A549 (cell line): Measurements from ENCODE around the gene PPP5C. TPM values are rescaled to one million over a fixed set of nuclear protein-coding genes. Genes with fewer than 3 reads are reported as not detected.

Source experiments
- ATAC-seq, 2 experiments: fragments of 200-7000 bp in 1 of 2; fragments of >200 bp in 1 of 2; cut with Nextera tagmentation in 1 of 2; cut with Tn5 transposase in 1 of 2; 3 replicates each; pipeline versions ENCODE4 v1.8.0 to v1.9.1; 2018 to 2020; ENCODE audit warnings: mild to moderate bottlenecking in 1 of 2, moderate library complexity in 1 of 2
- CTCF ChIA-PET: fragments of 300-600 bp; sonication (Branson Sonifier 250); formaldehyde crosslinking; extraction: SDS; loops from one replicate; lab custom pipeline; 2021; ENCODE audit warnings: antibody characterized with exemption, inconsistent platforms; lab: Yijun Ruan, JAX
- POLR2A ChIA-PET: fragments of 350-600 bp; formaldehyde crosslinking; extraction: SDS; loops from one replicate; lab custom pipeline; 2021; ENCODE audit warnings: antibody characterized with exemption, inconsistent platforms; lab: Yijun Ruan, JAX
- DNase-seq, 2 experiments: peaks; one replicate each; pipeline versions ENCODE4 v3.0.0 to v3.0.0-alpha.2; 2011 to 2016; ENCODE audit warnings: low read depth in 1 of 2, low spot score in 1 of 2
- FAIRE-seq: peaks from 2 replicates; lab custom pipeline; 2011; peaks lifted over from hg19 to GRCh38; lab: Jason Lieb, UNC
- H3K27ac ChIP-seq, 2 experiments: fragments of >200 bp; sonication (Bioruptor Twin); formaldehyde crosslinking; 3 replicates each; pipeline ENCODE4 v1.5.1; 2016 to 2017
- H3K4me1 ChIP-seq: fragments of >200 bp; sonication (Bioruptor Twin); formaldehyde crosslinking; 3 replicates; pipeline ENCODE4 v1.6.1; 2016
- H3K4me2 ChIP-seq: fragments of >200 bp; sonication (Bioruptor Twin); formaldehyde crosslinking; 3 replicates; pipeline ENCODE4 v1.6.1; 2016
- H3K4me3 ChIP-seq: fragments of >200 bp; sonication (Bioruptor Twin); formaldehyde crosslinking; 3 replicates; pipeline ENCODE4 v1.5.1; 2016
- H3K9me3 ChIP-seq: fragments of >200 bp; sonication (Bioruptor Twin); formaldehyde crosslinking; 3 replicates; pipeline ENCODE4 v1.6.1; 2016
- CHD2 ChIP-seq: fragments of 150-350 bp; IDR thresholded peaks from 2 replicates; pipeline ENCODE4 v1.6.1; 2014; ENCODE audit warnings: low read length; ENCODE audit not compliant: partially characterized antibody
- EHF ChIP-seq: fragments of 250-450 bp; sonication (Bioruptor Pico); IDR thresholded peaks from 2 replicates; pipeline ENCODE4 v1.5.0; 2020; ENCODE audit warnings: mild to moderate bottlenecking
- EHMT2 ChIP-seq: fragments of 200-600 bp; sonication (generic); IDR thresholded peaks from 2 replicates; pipeline ENCODE4 v1.6.1; 2016; ENCODE audit warnings: antibody characterized with exemption, low read depth, mild to moderate bottlenecking, moderate library complexity
- GATA3 ChIP-seq: IDR thresholded peaks from 2 replicates; pipeline ENCODE4 v1.6.1; 2012; ENCODE audit warnings: borderline replicate concordance
- HDAC2 ChIP-seq: fragments of 200-600 bp; sonication (generic); IDR thresholded peaks from 2 replicates; pipeline ENCODE4 v1.6.1; 2016
- HOXA7 ChIP-seq: fragments of 250-450 bp; sonication (Bioruptor Pico); IDR thresholded peaks from 2 replicates; pipeline ENCODE4 v1.5.0; 2020; ENCODE audit warnings: mild to moderate bottlenecking, moderate library complexity
- JUN ChIP-seq, 2 experiments: fragments of >200 bp; sonication (Bioruptor Twin); formaldehyde crosslinking; IDR thresholded peaks; 2 replicates in 1 of 2; 3 replicates in 1 of 2; pipeline ENCODE4 v1.6.1; 2016 to 2017
- MYC ChIP-seq: IDR thresholded peaks from 2 replicates; pipeline ENCODE4 v1.6.1; 2012; ENCODE audit warnings: mild to moderate bottlenecking, inconsistent platforms, low read length, improper control_type of control experiment, borderline replicate concordance
- NFE2L2 ChIP-seq: fragments of 150-350 bp; conservative IDR thresholded peaks from 2 replicates; pipeline ENCODE4 v1.6.1; 2014; ENCODE audit warnings: low read length
- PHF8 ChIP-seq: fragments of 200-600 bp; sonication (generic); IDR thresholded peaks from 2 replicates; pipeline ENCODE4 v1.6.1; 2016; ENCODE audit warnings: low read depth, mild to moderate bottlenecking, antibody characterized with exemption, moderate library complexity, borderline replicate concordance
- POLR2A ChIP-seq: IDR thresholded peaks from 2 replicates; pipeline ENCODE4 v1.6.1; 2012; ENCODE audit warnings: mild to moderate bottlenecking, low read length
- RNF2 ChIP-seq: fragments of 200-600 bp; sonication (generic); IDR thresholded peaks from 2 replicates; pipeline ENCODE4 v1.6.1; 2016; ENCODE audit warnings: low read depth, mild to moderate bottlenecking, antibody characterized with exemption, moderate library complexity, borderline replicate concordance
- SMC3 ChIP-seq: fragments of >200 bp; sonication (Bioruptor Twin); formaldehyde crosslinking; IDR thresholded peaks from 3 replicates; pipeline ENCODE4 v1.6.1; 2018; ENCODE audit warnings: inconsistent platforms
- ZSCAN20 ChIP-seq: fragments of 250-450 bp; sonication (Bioruptor Pico); IDR thresholded peaks from 2 replicates; pipeline ENCODE4 v1.8.0; 2022; ENCODE audit warnings: mild to moderate bottlenecking, moderate library complexity
- WGBS: methylation state at CpG from one replicate; pipeline ENCODE4 v1.1.6; 2017; ENCODE audit errors: missing lambda C conversion rate; 5-methylcytosine and 5-hydroxymethylcytosine counted together
- polyA plus RNA-seq, 4 experiments: library from polyadenylated mRNA; depleted of rRNA in 3 of 4; stranded (reverse); fragments of >200 nt; fragmentation: RNase III in 1 of 4; extraction: RNeasy Plus Mini Kit Qiagen cat#74134 plus additional on column Dnase treatment in 1 of 4; gene quantifications; 2 replicates in 3 of 4; 3 replicates in 1 of 4; pipeline ENCODE4 v1.2.3, GENCODE V29; 2011 to 2017
- TF ChIP-seq, protein P1 (sequence below): fragments of 200-600 bp; sonication (generic); IDR thresholded peaks from 2 replicates; pipeline ENCODE4 v1.6.1; 2016; ENCODE audit warnings: antibody characterized with exemption, mild to moderate bottlenecking, moderate library complexity
- TF ChIP-seq, protein P2 (sequence below): IDR thresholded peaks from 2 replicates; pipeline ENCODE4 v1.6.1; 2012
- TF ChIP-seq, protein P3 (sequence below): fragments of >200 bp; sonication (Bioruptor Twin); formaldehyde crosslinking; IDR thresholded peaks from 2 replicates; pipeline ENCODE4 v1.6.1; 2016
- TF ChIP-seq, protein P4 (sequence below): IDR thresholded peaks from 2 replicates; pipeline ENCODE4 v1.6.1; 2012; ENCODE audit warnings: low read depth, borderline replicate concordance
- TF ChIP-seq, protein P5 (sequence below): fragments of 450-650 bp; IDR thresholded peaks from 2 replicates; pipeline ENCODE4 v1.6.1; 2014; ENCODE audit warnings: antibody characterized with exemption
- TF ChIP-seq, protein P6 (sequence below): fragments of >200 bp; sonication (Bioruptor Twin); formaldehyde crosslinking; IDR thresholded peaks from 3 replicates; pipeline ENCODE4 v1.6.1; 2016
- TF ChIP-seq, protein P7 (sequence below): fragments of >200 bp; sonication (Bioruptor Twin); formaldehyde crosslinking; IDR thresholded peaks from 3 replicates; pipeline ENCODE4 v1.5.1; 2016

Gene PPP5C
- polyA plus RNA-seq, 2 of the 4 experiments (the other 2 are of a cell fraction): 94.2 to 107 TPM

DNA sequence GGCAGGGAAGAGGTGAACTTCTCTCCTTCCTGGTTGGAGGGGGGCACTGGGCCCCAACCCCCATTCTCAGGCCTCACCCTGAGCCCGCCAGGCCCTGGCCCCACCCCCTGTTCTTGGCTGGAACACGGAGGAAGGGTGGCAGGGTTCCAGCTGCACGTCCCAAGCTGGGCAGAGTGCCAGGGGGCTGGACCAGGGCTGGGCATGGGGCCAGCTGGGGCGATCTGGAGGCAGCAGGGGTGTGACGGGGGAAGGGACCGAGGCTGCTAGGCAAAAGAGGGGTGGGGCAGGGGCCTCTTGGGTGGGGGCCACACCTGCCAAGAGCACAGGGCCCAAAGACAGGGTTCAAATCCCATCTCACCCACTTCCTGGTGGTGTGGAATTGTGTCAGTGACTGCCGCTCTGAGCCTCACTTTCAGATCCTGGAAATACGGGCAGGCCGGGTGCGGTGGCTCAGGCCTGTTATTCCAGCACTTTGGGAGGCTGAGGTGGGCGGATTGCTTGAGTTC lies 47.8 kb upstream of the PPP5C start:
- 22% methylated on average over 6 of the region's 11 CpGs for WGBS
- POLR2A ChIA-PET: interaction anchor here (1.0 to 1.1 kb wide), 3 partner anchors 10 to 75 kb away, joined by 3 to 9 read pairs (median 5); no protein-coding TSS in a partner anchor
- peak overlapping the region; percentile 67 to 76 for H3K27ac ChIP-seq
- CTCF ChIA-PET: interaction anchor here (0.6 to 5.9 kb wide), 10 partner anchors 9 to 406 kb away, joined by 3 to 62 read pairs (median 4); partner anchors contain the start of gene PPP5C
- 0 out of 3 replicates have a peak overlapping the region, but pooled peaks have one; percentile 15 for H3K4me3 ChIP-seq
- peak overlapping the region; percentile 72 for H3K4me2 ChIP-seq
- DNase-seq (peak; percentile 90 to 95), FAIRE-seq (peak; percentile 72), ATAC-seq (peak; percentile 60 to 73)
- H3K4me1 ChIP-seq: peaks cover 34% of the 10 kb centered on the region
- H3K9me3 ChIP-seq: no peaks in the 10 kb centered on the region
- 0 out of 3 replicates have a peak, but pooled peaks have one; percentile 5 for TF ChIP-seq SMC3
- no peak for TF ChIP-seq ZSCAN20 (CRISPR knock-in tag)
- no peak for TF ChIP-seq HDAC2
- TF ChIP-seq, protein P1, sequence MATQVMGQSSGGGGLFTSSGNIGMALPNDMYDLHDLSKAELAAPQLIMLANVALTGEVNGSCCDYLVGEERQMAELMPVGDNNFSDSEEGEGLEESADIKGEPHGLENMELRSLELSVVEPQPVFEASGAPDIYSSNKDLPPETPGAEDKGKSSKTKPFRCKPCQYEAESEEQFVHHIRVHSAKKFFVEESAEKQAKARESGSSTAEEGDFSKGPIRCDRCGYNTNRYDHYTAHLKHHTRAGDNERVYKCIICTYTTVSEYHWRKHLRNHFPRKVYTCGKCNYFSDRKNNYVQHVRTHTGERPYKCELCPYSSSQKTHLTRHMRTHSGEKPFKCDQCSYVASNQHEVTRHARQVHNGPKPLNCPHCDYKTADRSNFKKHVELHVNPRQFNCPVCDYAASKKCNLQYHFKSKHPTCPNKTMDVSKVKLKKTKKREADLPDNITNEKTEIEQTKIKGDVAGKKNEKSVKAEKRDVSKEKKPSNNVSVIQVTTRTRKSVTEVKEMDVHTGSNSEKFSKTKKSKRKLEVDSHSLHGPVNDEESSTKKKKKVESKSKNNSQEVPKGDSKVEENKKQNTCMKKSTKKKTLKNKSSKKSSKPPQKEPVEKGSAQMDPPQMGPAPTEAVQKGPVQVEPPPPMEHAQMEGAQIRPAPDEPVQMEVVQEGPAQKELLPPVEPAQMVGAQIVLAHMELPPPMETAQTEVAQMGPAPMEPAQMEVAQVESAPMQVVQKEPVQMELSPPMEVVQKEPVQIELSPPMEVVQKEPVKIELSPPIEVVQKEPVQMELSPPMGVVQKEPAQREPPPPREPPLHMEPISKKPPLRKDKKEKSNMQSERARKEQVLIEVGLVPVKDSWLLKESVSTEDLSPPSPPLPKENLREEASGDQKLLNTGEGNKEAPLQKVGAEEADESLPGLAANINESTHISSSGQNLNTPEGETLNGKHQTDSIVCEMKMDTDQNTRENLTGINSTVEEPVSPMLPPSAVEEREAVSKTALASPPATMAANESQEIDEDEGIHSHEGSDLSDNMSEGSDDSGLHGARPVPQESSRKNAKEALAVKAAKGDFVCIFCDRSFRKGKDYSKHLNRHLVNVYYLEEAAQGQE: no peak
- no peak for TF ChIP-seq EHMT2
- TF ChIP-seq, protein P2, sequence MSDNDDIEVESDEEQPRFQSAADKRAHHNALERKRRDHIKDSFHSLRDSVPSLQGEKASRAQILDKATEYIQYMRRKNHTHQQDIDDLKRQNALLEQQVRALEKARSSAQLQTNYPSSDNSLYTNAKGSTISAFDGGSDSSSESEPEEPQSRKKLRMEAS: peak; percentile 53
- no peak for TF ChIP-seq POLR2A

DNA sequence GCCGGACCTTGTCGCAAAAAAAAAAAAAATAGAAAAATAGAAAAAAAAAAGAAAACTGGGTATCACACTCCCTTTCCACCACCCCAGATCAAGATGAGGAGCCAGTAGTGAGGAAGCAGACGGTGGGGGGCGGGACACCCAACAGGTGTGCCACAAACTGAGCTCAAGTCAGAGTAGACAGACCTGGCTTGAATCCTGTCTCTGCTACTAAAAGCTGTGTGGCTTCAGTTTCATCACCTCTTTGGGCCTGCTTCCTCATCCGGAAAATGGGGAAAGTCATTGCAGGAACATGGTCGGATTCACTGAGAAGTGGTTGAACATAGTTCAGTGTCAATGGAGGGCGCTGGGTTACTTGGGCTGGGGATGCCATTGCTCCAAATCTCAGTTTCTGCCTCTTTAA lies 47.2 kb upstream of the PPP5C start:
- ChIA-PET CTCF (interaction anchor here (0.6 to 5.9 kb wide), 12 partner anchors 10 to 243 kb away, joined by 3 to 62 read pairs (median 6); partner anchors contain the start of gene PPP5C), POLR2A (interaction anchor here (0.6 to 1.1 kb wide), 3 partner anchors 11 to 435 kb away, joined by 3 to 5 read pairs (median 5); no protein-coding TSS in a partner anchor)
- 73% methylated on average over 7 of the region's 7 CpGs for WGBS
- peak overlapping the region; percentile 67 to 76; a peak in 3 of 6 replicates for H3K27ac ChIP-seq
- H3K4me3 ChIP-seq: no peak overlapping the region
- no peak for TF ChIP-seq JUN (IDR thresholded peaks at IDR 0.05)
- TF ChIP-seq SMC3: no peak
- no peak for TF ChIP-seq GATA3
- TF ChIP-seq RNF2: no peak
- TF ChIP-seq CHD2: no peak
- TF ChIP-seq, protein P3, sequence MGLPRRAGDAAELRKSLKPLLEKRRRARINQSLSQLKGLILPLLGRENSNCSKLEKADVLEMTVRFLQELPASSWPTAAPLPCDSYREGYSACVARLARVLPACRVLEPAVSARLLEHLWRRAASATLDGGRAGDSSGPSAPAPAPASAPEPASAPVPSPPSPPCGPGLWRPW: no peak
- TF ChIP-seq, protein P4, sequence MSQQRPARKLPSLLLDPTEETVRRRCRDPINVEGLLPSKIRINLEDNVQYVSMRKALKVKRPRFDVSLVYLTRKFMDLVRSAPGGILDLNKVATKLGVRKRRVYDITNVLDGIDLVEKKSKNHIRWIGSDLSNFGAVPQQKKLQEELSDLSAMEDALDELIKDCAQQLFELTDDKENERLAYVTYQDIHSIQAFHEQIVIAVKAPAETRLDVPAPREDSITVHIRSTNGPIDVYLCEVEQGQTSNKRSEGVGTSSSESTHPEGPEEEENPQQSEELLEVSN: no peak
- no peak for TF ChIP-seq MYC
- TF ChIP-seq, protein P5, sequence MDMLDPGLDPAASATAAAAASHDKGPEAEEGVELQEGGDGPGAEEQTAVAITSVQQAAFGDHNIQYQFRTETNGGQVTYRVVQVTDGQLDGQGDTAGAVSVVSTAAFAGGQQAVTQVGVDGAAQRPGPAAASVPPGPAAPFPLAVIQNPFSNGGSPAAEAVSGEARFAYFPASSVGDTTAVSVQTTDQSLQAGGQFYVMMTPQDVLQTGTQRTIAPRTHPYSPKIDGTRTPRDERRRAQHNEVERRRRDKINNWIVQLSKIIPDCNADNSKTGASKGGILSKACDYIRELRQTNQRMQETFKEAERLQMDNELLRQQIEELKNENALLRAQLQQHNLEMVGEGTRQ: no peak
- TF ChIP-seq, protein P6, sequence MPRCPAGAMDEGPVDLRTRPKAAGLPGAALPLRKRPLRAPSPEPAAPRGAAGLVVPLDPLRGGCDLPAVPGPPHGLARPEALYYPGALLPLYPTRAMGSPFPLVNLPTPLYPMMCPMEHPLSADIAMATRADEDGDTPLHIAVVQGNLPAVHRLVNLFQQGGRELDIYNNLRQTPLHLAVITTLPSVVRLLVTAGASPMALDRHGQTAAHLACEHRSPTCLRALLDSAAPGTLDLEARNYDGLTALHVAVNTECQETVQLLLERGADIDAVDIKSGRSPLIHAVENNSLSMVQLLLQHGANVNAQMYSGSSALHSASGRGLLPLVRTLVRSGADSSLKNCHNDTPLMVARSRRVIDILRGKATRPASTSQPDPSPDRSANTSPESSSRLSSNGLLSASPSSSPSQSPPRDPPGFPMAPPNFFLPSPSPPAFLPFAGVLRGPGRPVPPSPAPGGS: no peak
- TF ChIP-seq, protein P7, sequence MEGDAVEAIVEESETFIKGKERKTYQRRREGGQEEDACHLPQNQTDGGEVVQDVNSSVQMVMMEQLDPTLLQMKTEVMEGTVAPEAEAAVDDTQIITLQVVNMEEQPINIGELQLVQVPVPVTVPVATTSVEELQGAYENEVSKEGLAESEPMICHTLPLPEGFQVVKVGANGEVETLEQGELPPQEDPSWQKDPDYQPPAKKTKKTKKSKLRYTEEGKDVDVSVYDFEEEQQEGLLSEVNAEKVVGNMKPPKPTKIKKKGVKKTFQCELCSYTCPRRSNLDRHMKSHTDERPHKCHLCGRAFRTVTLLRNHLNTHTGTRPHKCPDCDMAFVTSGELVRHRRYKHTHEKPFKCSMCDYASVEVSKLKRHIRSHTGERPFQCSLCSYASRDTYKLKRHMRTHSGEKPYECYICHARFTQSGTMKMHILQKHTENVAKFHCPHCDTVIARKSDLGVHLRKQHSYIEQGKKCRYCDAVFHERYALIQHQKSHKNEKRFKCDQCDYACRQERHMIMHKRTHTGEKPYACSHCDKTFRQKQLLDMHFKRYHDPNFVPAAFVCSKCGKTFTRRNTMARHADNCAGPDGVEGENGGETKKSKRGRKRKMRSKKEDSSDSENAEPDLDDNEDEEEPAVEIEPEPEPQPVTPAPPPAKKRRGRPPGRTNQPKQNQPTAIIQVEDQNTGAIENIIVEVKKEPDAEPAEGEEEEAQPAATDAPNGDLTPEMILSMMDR: no peak
- no peak for TF ChIP-seq HOXA7 (CRISPR knock-in tag)
- TF ChIP-seq EHF (CRISPR knock-in tag): no peak
- TF ChIP-seq NFE2L2: no peak
- no peak for TF ChIP-seq PHF8
- TF ChIP-seq, all 56 proteins: peak for 0
- peaks cover 34% of the 10 kb centered on the region for H3K4me1 ChIP-seq
- no peak for FAIRE-seq
- ATAC-seq: no peak
- peaks cover 6% of the 10 kb centered on the region; the same call in 1 of the 3 replicates for H3K9me3 ChIP-seq
- peak overlapping the region; percentile 72 for H3K4me2 ChIP-seq
- no peak for DNase-seq
